GM21423 (cell line): ENCODE data around the gene CISTR.
"Not testable (repeated sequence)": the region's sequence is repeated elsewhere in the genome, so short reads cannot be mapped to it uniquely, and the experiment has no call there.

Source experiments
- ATAC-seq: cut with Tn5 transposase; IDR thresholded peaks from one replicate; pipeline ENCODE4 v1.9.1; 2021; ENCODE audit warnings: mild to moderate bottlenecking, moderate library complexity; ENCODE audit not compliant: unreplicated experiment

CISTR gene

DNA sequence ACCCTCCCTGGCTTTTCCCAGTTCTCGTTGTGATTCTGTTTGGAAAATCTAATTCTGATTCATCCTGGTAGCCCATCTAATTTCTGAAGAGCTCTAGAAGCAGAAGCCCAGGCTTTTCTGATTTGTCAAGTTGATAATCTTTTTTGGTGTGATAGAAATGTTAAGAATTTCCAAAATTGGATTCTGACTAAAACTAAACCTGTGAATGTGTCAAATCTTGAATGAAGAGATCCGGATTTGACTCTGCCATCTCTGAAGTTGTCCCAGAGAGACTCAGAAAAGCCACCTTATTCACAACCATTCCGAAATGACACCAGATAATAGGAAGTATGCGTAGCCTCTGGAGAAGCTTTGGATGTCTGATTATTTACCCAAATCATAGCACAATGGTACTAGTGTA lies 12.8 kb upstream of the CISTR start:
- ATAC-seq: no peak

DNA sequence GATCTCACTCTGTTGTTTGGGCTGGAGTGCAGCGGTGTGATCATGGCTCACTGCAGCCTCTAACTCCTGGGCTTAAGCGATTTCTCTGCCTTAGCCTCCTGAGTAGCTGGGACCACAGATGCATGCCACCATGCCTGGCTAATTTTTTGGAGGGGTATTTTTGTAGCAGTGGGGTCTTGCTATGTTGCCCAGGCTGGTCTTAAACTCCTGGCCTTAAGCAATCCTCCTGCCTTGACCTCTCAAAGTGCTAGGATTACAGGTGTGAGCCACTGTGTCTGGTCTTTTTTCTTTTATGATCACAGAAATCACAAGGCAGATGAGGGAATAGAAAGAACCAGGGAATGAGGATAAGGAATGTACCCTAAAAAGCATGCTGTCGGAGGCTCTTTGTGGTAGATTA lies 11.0 kb upstream of the CISTR start:
- not testable (repeated sequence) for ATAC-seq

DNA sequence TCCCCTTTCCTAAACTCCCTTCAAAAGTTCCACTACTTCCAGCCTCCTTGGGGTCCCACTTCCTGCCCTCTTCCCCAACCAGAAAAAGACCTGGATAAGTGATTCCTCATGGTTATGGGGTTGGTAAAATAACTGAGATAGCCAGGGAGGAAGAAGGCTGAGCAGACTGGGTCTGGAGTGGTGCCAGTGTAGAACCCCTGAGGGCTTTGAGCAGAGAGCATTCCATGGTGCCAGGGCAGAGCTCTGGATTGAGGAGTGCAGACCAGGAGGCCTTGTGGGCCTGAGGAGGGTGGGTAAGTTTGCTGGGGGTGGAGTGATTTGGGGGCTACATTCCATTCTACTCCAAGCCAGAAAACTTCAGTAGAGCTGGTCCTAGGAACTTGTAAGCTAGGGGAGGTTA lies 9.5 kb upstream of the CISTR start:
- no peak for ATAC-seq

DNA sequence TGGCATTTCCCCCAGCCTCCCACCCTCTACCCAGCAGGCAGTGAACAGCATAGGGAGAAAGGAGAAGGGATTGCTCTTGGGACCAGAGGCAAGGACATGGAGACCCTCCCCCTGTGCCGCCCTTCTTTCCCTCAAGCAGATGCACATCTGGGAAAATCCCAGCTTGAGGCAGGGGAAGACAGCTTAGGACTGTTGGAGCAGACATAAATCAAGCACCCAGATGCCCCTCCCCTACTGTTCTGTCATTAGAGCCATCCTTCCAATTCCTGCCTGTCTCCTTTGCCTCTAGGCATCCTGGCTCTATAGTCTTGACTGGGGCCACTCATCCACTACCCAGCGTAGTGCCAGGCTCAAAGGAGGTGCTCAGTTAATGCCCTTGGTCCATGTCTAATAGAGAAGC lies 7.5 kb upstream of the CISTR start:
- ATAC-seq: no peak

DNA sequence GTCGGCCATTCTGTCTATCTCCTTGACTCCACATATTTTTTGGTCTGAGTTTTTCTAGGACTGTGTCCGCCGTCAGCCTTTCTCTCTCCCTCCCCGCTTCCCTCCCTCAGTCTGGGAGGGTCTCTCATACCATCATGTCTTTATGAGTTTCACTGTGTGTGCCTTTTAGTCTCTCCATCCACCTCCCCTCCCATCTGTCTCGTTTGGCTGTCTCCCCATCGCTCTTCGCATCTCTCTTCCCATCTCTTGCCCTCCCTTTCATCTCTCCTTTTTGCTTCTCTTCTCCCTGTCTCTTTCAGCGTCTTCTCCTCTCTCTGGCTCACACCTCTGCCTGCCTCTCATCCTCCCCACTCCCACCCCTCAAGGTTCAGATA lies 6.9 kb upstream of the CISTR start:
- ATAC-seq: no peak

DNA sequence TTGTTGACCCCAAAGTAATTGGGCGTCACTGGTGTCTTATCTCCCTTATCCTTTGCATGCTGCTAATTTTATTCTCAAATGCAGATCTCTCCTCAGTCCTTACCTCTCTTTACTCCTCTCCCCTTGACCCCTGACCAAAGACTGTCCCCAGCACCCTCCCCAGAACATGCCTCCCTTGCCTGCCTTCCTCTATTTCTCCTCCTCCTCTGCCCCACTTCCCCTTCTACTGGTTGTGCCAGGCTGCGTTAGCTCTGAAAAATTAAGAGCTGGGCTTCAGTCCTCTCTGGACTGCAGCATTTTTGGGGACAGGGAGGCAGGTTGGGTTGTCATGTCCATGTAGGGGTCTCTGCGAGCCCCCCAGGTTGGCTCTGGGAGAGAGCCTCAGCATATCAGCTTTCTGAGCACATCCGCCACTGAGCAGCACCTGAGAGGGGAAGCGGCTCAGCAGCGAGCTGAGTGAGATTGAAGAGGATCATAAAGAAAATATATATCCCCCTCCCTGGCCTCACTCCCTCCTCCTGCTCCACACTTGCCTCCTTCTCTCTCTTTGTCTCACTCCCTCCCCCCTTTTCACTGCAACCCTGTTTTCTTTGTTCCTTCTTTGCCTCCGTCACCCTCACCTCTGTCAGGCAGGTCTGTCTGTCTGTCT lies 6.4 kb upstream of the CISTR start:
- ATAC-seq: no peak

DNA sequence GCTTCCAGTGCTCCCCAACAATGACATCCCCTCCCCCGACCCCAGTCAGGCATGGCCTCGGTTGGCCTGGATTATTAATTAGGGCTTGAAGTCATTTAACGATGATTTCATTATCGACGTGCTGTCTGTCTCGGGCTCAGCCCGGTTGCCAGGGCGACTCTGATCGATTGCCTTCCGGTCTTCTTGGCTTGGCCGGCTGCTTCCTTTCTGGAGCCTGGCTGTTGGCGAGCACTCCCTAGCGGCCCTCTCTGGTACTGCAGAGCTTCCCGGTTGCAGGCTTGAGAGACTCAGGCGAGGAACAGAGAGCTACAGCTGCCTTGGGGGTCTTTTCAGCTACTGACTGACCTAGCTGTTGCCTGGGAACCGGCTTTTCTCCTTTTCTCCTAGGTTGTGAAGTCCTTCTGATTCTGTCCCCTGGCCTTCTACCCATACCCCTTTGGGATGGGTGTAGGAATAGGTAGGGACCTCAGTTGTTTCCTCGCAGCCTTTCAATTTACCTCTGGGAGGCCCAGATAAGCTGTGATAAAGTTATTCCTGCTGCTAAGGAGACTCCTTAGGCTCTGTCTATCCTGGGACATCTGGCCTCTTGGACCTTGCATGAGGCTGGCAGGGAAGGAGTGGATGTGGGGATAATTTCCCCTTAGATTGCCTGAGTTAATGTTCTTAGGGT lies 5.5 kb upstream of the CISTR start:
- peak; percentile 55 for ATAC-seq

DNA sequence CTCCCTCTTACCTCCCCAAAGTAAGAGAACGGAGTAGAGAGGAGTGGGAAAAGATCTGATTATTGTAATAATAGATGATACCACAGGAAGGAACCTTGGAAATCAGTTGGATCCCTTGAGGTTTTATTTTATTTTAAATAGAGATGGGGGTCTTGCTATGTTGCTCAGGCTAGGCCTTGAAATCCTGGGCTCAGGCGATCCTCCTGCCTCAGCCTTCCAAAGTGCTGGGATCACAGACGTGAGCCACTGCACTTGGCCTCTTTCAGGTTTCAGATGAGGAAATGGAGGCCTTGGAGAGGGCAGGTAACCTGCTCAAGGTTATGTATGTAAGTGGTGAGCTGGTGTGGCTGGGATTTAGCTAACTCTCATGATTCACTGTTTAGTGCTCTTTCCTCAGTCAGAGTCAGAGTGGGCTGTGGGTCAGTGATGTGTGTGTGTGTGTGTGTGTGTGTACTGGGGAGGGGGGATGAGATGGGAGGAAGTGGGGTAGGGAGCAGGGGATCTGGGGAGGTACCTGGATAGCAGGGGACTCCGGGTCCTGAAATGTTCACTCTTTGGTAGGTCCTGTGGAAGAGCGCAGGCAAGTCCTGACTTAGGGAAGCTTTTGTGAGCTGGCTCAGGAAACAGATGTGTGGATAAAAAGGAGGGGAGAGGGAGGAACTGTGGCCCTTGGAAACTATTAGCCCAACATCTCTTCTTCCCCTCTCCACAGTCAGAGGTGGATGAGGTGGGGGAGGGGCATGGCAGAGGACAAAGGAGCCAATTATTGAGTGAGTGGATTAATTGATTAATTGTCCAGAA lies 4.7 kb upstream of the CISTR start:
- ATAC-seq: no peak

DNA sequence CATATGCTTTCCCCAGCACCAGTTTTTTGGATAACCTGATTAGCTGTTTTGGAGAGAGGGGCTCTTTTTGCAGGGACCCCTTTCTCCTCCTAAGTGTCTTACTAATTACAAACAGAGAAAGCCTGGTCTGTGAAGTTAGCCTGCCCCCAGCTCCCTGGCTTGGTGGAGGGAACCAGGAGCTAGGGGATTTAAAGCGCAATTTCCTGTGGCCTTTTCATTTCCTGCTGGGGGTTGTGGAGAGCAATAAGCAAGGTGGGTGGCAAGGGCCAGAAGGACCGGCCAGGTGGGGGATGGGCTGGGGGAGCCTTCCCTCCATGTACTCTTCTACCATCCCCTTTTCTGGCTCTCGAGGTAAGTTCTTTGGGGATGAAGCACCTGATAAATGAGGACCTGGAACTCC lies 4.1 kb upstream of the CISTR start:
- no peak for ATAC-seq

DNA sequence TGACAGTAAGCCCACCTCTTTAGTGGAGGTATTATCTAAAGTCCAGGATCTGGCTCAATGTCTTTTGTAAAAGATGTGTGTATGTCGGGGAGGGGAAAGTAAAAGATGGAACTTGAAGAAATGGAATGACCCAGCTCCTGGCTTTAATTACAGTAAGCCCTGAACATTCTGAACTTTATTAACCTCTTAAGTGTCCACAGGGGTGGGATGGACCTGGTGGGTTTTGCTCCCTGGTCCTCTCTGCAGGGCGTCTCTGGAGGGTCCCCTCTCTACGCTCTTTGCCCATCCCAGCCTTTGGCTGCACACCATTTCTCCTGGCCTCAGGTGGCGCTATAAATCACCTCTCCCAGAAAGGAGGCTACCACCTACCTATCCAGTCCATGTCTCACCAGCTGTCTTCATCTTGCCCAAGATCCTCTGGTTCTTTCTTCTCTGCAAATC lies 3.7 kb upstream of the CISTR start:
- ATAC-seq: no peak

DNA sequence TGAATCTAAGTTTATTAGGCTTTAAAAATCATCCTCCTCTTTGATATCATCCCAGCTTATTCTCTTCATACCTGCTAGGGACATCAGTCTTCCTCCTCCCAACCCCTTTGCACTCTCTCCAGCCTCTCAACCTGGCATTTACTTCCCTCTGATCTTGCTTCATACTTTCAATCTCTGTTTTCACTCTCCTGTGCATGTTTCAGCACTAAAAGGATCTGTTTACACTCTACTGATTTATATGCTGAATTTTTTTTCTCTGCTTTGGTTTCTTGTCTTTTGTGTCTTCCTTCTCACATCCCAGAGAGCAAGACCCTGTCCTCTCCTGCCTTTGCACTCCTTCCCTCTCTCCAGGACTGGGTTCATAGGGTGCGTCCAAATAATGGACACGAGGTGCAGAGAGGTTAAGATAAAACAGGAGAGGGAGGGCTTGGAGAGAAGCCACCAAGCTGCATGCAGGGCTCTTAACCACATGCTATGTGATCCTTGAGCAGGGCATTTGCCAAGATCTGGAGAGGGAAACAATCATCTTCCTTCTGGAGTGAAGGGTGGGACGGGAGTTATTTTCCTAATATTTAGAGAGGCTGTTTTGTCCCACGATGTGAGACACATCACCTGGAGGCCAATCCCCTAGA lies 3.0 kb upstream of the CISTR start:
- ATAC-seq: no peak

DNA sequence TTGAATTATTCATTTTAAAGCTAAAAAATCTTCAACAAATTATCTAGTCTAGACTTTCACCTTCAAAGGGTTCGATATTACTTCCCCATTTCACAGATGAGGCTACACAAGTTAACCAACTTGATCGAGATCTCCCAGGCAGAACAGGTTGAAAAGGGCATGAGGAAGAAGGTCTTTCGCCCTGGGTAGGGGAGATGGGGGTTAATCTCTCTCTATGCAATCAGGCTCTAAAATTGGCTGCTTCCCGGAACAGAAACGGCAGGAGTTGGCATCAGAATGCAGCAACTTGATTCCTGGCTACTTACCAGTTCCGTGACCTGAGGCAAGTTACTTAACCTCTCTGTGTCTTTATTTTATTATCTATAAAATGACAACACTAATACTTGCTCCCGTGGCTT lies 2.4 kb upstream of the CISTR start:
- no peak for ATAC-seq

DNA sequence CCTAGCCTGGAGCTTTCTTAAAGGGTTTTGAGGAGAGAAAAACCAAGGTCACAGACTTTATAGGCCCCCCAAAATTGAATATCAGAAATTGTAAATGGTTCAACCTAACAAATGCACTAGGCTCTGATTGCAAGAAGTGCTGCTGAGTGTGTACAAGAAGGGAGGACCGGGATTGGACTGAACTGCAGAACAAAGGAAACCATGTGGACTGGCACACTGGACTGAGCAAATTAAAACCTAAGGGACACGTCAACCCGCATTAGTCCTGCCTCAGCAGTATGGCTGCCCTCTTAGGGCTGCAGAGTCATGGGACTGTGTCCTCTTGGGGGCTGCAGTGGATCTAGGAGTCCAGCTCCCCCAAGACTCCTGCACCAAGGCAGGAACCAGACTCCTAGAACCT lies 842 bp upstream of the CISTR start:
- no peak for ATAC-seq

DNA sequence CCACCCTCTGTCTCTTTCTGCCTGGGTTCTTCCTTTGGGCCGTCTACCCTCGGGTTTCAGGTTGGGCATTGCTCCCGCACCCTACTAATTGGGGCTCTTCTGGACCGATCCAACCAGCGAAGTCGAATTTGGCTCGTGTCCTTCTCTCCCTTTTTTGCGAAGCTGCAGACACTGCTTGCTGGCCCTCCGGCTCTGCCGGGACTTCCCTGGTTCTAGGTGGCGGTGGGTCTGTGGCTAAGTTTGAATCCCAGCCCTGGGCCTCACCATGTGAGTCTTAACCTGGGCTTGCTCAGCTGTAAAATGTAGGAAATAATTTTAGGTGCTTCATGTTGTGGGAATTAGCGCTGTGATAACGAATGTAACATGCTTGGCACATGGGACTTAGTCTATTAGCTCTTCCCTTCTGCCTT lies 418 bp upstream of the CISTR start:
- no peak for ATAC-seq

DNA sequence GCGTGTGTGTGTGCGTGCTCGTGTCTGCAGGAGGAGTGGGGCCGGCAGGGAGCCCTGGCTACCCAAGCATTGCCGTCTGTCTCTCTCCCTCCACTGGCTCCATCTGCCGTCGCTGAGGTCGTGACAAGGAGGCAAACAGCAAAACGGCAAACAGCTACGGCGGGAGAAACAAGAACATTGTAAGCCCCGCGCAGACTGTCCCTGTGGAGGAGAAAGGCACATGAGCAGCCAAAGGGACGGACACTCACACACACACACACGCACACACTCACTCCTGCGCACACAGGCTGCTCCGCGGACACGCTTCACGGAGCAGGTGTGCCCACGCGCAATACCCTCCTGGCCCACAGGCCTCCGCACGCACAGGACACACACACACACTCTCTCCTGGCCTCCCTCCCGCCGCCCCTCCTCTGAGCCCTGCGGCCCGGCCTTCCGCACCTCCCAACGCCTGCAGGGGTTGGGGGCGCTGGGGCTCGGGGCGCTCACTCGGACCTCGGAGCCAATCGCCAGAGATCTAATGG lies 905 bp downstream of the CISTR start:
- peak; percentile 17 for ATAC-seq

DNA sequence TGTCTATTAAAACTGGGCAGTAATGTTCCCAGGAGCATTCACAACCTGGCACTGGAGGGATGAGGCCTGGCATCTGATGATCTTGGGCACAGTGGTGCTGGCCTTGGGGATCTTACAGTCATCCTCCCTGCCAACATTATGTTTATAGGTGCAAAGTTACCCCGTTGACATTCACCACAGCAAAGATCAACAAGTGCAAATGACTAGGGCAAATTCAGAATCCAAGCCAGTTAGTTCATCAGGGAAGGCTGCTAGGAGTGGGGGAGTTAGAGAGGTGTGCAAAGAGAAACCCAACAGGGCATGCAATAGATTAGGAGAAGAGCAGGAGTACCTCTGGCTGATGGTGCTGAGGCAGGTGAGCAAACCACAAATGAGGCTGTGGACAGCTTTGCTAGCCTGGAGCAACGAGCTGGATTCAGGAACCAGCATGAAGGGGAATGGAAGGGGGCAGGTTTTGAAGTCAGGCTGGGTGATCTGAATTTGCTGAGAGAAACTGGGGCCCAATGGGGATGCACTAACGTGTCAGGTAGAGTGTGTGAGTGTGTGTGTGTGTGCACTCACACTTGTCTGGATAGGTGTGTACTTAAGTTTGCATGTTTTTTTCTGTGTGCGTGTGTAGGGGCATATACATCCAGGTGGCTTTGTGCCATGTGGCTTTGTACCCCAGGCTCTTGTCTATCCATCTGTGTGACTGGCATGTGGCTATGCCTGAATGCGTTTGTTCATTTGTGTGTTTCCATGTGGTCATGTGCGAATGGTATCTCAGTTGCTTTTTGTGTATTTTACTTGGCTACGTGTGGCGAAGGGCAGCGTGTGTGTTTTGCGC lies 1.6 kb downstream of the CISTR start:
- ATAC-seq: no peak

DNA sequence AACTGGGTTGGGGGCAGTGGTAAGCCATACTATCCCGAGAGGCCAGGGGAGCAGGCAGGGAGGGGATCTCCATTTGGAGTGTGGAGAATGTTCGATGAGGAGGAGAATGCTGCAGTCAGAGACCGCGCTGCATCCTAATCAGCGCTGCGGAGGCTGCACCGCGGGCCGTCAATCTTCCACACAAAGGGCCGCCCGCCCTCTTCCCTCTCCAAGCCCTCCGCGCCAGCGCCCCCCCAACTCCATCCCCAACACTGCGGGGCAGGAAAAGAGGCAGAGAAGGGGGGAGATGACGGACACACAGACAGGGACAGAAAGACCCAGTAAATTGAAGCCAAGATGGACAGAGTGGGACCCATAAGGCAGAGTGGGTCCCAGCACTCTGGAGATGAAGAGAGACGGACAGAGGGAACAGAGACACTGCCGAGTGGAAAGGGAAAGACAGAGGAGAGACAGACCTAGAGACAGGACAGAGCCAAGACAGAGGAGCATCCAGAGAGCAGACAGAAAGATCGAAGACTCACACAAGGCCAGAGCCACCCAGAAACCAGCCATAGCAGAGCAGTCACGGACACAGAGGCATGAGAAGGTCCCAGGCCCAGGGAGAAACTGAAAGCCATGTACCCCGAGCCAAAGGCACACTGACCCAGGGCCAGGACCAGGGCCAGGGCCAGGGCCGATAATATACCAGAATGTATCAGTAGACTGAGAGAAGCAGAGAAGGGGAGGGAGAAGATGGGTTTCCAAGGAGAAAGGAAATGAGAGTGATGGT lies 3.5 kb downstream of the CISTR start:
- ATAC-seq: no peak

DNA sequence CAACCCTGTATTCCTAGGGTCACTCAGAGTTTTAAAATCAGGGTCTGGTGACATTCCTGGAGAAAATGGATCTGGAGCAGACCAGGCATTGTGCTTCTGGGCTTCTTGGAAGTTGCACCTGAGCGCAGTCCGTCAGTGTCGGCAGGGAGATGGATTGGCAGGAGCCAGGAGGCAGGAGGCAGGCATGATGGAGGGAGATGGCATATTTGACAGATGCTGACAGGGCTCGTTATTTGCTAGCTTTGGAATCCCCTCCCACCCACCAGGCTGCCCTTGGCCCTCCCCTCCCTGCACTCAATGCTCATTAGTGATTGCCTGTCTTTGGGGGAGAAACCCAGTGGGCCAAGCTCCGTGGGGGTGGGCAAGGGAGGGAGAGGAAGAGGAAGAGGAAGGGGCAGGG lies 4.7 kb downstream of the CISTR start:
- no peak for ATAC-seq

DNA sequence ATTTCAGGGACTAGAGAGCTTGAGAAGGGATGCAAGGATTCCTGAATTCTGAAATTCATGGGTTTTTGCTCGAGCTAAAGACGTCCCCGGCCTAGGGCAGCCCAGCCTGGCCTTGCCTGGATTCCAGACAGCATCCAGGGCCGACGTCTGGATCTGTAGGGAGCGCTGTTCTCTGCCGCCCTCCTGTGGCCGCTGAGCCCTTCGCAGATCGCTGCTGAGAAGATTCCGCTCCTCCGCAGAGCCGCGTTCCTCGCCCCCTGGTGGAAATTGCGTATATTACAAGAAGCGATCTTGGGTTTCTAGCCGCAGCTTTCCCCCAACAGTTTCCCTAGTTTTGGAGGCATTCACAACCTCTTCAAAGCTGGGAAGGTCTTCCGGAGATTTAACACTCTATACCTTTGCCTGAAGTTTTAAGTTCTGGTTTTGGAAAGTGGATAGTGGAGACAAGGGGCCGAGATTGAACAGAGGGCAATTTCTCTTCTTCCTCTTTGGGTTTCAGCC lies 5.1 kb downstream of the CISTR start:
- no peak for ATAC-seq

DNA sequence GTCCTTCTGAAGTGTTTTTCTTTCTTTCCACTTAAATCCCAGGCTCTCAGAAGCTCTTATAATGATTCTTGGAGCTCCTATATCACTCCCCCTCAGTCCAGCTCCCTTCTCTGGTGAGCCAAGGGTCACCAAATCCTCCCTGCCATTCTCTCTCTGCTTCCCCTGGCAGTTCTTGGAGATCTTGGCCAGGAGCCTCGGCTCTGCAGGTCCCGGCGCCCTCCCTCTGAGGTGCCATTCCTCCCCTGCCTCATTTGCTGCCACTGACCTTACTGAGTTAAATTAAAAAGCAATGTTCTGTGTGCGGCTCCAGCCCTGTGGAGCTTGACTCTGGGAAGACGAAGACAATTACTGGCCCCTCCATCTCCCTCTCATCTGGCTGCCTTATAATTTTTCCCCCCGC lies 7.0 kb downstream of the CISTR start:
- no peak for ATAC-seq
